ENCODE measurements around the gene FGF1. TPM values are rescaled to one million over a fixed set of nuclear protein-coding genes. Genes with fewer than 3 reads are reported as not detected.
A peak's percentile ranks its signal among the peaks of the same experiment; 100 is the strongest.

FGF1 gene
- polyA plus RNA-seq, 12 donors, result 6.6 to 17.8 (median 10.3) TPM; not detected in 1

GRCh38 chr5:142585451-142585850 lies 100.4 kb downstream of the FGF1 start:
- no peak for DNase-seq

- DNase-seq, result peak; percentile 46
Measured at GRCh38 chr5:142584891-142585290, 101.0 kb downstream of the FGF1 start.

GRCh38 chr5:142578161-142578830 lies 107.6 kb downstream of the FGF1 start:
- no peak for DNase-seq

GRCh38 chr5:142576804-142577203 lies 109.1 kb downstream of the FGF1 start:
- no peak for DNase-seq

GRCh38 chr5:142576303-142576702 lies 109.6 kb downstream of the FGF1 start:
- DNase-seq, result no peak

GRCh38 chr5:142572006-142572405 lies 113.9 kb downstream of the FGF1 start:
- DNase-seq, result peak; percentile 67

- no peak for DNase-seq
Measured at GRCh38 chr5:142571371-142571770, 114.5 kb downstream of the FGF1 start.

GRCh38 chr5:142569905-142570304 lies 116.0 kb downstream of the FGF1 start:
- no peak for DNase-seq

GRCh38 chr5:142568996-142569335 lies 116.9 kb downstream of the FGF1 start:
- no peak for DNase-seq

- DNase-seq, result peak; percentile 30
Measured at GRCh38 chr5:142568283-142568995, 117.5 kb downstream of the FGF1 start.

GRCh38 chr5:142561486-142562097 lies 124.3 kb downstream of the FGF1 start:
- no peak for DNase-seq

GRCh38 chr5:142561029-142561428 lies 124.9 kb downstream of the FGF1 start:
- DNase-seq, result no peak

GRCh38 chr5:142552107-142552506 lies 133.8 kb downstream of the FGF1 start:
- DNase-seq, result no peak

GRCh38 chr5:142551338-142552067 lies 134.4 kb downstream of the FGF1 start:
- peak; percentile 40 for DNase-seq

- DNase-seq, result no peak
Measured at GRCh38 chr5:142550471-142550870, 135.4 kb downstream of the FGF1 start.

- DNase-seq, result no peak
Measured at GRCh38 chr5:142549834-142550233, 136.1 kb downstream of the FGF1 start.

GRCh38 chr5:142548739-142549275 lies 137.1 kb downstream of the FGF1 start:
- peak; percentile 75 for DNase-seq

- DNase-seq, result no peak
Measured at GRCh38 chr5:142547445-142548380, 138.2 kb downstream of the FGF1 start.

GRCh38 chr5:142545650-142546322 lies 140.1 kb downstream of the FGF1 start:
- DNase-seq, result no peak

- DNase-seq, result no peak
Measured at GRCh38 chr5:142544946-142545649, 140.8 kb downstream of the FGF1 start.
